Stromal cell of bone marrow (primary cell): Measurements from ENCODE around the gene DMD.
"Not testable (repeated sequence)": the region's sequence is repeated elsewhere in the genome, so short reads cannot be mapped to it uniquely, and the experiment has no call there.

Experiments used
- DNase-seq: peaks from one replicate; pipeline ENCODE4 v3.0.0-alpha.2; 2012; ENCODE audit warnings: low read depth

The DMD gene

GRCh38 chrX:32010212-32010611, 1201.1 kb downstream of the DMD start:
- DNase-seq = no peak

GRCh38 chrX:31993637-31994036, 1217.7 kb downstream of the DMD start:
- DNase-seq = no peak

GRCh38 chrX:31988975-31989374, 1222.4 kb downstream of the DMD start:
- DNase-seq = no peak

- DNase-seq = no peak
Observed at GRCh38 chrX:31981546-31982062, 1229.7 kb downstream of the DMD start.

GRCh38 chrX:31969714-31970113, 1241.6 kb downstream of the DMD start:
- no peak for DNase-seq

- no peak for DNase-seq
Observed at GRCh38 chrX:31962256-31962655, 1249.1 kb downstream of the DMD start.

- no peak for DNase-seq
Observed at GRCh38 chrX:31934842-31935370, 1276.4 kb downstream of the DMD start.

GRCh38 chrX:31934015-31934414, 1277.3 kb downstream of the DMD start:
- DNase-seq = no peak

- DNase-seq = no peak
Observed at GRCh38 chrX:31932769-31933168, 1278.6 kb downstream of the DMD start.

- not testable (repeated sequence) for DNase-seq
Observed at GRCh38 chrX:31932320-31932719, 1279.0 kb downstream of the DMD start.

GRCh38 chrX:31931225-31931624, 1280.1 kb downstream of the DMD start:
- DNase-seq = peak; percentile 39

GRCh38 chrX:31929366-31929765, 1282.0 kb downstream of the DMD start:
- DNase-seq = no peak

GRCh38 chrX:31921236-31921635, 1290.1 kb downstream of the DMD start:
- no peak for DNase-seq

GRCh38 chrX:31909850-31910572, 1301.3 kb downstream of the DMD start:
- DNase-seq = no peak

GRCh38 chrX:31894152-31894551, 1317.2 kb downstream of the DMD start:
- DNase-seq = no peak

- no peak for DNase-seq
Observed at GRCh38 chrX:31893525-31893924, 1317.8 kb downstream of the DMD start.

GRCh38 chrX:31889088-31889487, 1322.3 kb downstream of the DMD start:
- DNase-seq = no peak

GRCh38 chrX:31884535-31884934, 1326.8 kb downstream of the DMD start:
- DNase-seq = no peak

GRCh38 chrX:31872007-31872406, 1339.3 kb downstream of the DMD start:
- no peak for DNase-seq

- DNase-seq = no peak
Observed at GRCh38 chrX:31870267-31870666, 1341.1 kb downstream of the DMD start.

GRCh38 chrX:31860686-31861085, 1350.7 kb downstream of the DMD start:
- no peak for DNase-seq

- no peak for DNase-seq
Observed at GRCh38 chrX:31858915-31859314, 1352.4 kb downstream of the DMD start.

- DNase-seq = no peak
Observed at GRCh38 chrX:31854716-31855115, 1356.6 kb downstream of the DMD start.

- DNase-seq = no peak
Observed at GRCh38 chrX:31851761-31852160, 1359.6 kb downstream of the DMD start.
